ENCODE data around the gene LPAR5. TPM values are rescaled to one million over a fixed set of nuclear protein-coding genes. Genes with fewer than 3 reads are reported as not detected.

Gene LPAR5
- total and polyA plus RNA-seq, 2 experiments from 2014 or later = 0.60 to 2.0 TPM

DNA sequence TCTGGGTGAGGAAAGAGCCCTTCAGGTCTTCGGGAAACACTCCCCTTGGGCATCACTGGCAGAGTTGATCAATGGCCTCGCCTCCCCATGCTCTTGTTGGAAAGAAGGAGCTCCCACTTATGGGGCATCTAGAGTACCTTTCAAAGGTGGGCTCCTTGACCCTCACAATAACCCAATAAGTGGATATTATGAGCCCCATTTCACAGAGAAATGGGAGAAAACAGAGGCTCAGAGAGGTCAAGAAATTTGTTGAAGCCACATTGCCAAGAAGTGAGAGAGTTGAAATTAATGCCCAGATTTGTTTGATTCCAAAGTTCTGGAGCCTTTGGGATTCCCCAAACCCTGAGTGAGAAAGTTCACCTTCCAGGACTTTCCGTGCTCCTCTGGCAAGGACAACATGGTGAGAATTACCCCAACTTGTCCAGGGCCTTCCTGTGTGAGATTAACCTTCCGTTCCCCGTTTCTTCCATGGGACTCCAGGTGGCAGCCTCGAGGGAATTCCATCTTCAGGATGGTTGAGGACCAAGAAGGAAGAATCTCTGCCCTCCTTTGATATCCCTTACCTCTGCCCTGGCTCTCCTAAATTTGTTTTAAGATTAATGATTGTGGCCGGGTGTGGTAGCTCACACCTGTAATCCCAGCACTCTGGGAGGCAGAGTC, 21.1 kb downstream of the LPAR5 start:
- Histone ChIP-seq H3K9me3 (ENCODE audit: low read depth) (no peaks in the 10 kb centered on the region), H3K4me2 (peak overlapping the region; percentile 41), H3K27me3 (no peaks in the 10 kb centered on the region), H4K20me1 (ENCODE audit: insufficient read depth, poor library complexity, severe bottlenecking) (no peaks in the 10 kb centered on the region), H2AFZ (peak overlapping the region; percentile 31), H3K9me2 (replicated peaks; ENCODE audit: insufficient read depth) (no peaks in the 10 kb centered on the region), H3K36me3 (replicated peaks; ENCODE audit: insufficient read depth, low read depth) (no peaks in the 10 kb centered on the region), H3K4me1 (ENCODE audit: insufficient read depth) (peaks cover 28% of the 10 kb centered on the region), H3K4me3 (no peak overlapping the region), H3K79me2 (no peaks in the 10 kb centered on the region), H3K27ac (peak overlapping the region; percentile 97)
- DNase-seq (ENCODE audit: low spot score) = peak; percentile 46
- TF ChIP-seq EZH2 (IDR thresholded peaks at IDR 0.05; ENCODE audit: borderline replicate concordance) = no peak
- no peak for TF ChIP-seq EZH2phosphoT487 (IDR thresholded peaks at IDR 0.05; ENCODE audit: low read depth, severe bottlenecking, unreplicated experiment)
- TF ChIP-seq, protein P1, sequence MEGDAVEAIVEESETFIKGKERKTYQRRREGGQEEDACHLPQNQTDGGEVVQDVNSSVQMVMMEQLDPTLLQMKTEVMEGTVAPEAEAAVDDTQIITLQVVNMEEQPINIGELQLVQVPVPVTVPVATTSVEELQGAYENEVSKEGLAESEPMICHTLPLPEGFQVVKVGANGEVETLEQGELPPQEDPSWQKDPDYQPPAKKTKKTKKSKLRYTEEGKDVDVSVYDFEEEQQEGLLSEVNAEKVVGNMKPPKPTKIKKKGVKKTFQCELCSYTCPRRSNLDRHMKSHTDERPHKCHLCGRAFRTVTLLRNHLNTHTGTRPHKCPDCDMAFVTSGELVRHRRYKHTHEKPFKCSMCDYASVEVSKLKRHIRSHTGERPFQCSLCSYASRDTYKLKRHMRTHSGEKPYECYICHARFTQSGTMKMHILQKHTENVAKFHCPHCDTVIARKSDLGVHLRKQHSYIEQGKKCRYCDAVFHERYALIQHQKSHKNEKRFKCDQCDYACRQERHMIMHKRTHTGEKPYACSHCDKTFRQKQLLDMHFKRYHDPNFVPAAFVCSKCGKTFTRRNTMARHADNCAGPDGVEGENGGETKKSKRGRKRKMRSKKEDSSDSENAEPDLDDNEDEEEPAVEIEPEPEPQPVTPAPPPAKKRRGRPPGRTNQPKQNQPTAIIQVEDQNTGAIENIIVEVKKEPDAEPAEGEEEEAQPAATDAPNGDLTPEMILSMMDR (IDR thresholded peaks at IDR 0.05; ENCODE audit: poor library complexity) = no peak
- WGBS (ENCODE audit: low lambda C conversion rate, missing lambda C conversion rate) = 64% methylated on average over 7 of the region's 7 CpGs

DNA sequence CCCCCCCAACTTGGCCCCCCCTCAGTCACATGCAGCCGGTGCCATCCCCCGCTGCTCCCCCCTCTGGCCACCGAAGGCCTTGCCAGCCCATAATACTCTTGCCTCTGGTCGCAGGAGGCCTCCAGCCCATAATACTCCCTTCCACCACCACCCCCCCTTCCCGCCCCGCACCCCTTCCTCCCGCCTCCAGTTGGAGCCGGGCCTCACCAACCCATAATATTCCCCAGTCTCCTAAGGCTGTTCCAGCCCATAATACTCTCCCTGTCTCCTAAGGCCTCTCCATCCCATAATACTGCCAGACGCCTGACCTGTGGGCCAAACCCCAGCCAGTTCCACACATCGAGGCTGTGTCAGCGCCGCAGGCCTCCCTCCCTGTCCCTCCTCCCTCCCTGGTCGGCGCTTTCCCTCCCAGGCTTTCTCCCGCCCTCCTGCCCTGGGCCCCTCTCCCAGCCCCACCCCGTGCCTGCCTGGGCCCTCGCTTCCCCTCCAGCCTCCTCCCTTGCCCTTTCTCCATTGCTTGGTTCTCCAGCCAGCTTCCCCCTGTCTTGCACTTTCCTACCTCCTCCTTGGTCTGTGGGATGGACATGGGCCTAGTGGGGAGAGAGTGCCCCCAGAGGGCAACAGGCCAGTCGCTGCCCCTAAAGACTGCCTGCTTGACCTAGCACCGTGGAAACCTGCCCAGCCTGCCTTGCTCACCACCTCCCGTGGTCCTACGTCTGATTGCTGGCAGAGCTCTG, 21.8 kb downstream of the LPAR5 start:
- Histone ChIP-seq H3K27ac (peak overlapping the region; percentile 99), H3K79me2 (no peaks in the 10 kb centered on the region), H3K9me2 (replicated peaks; ENCODE audit: insufficient read depth) (no peaks in the 10 kb centered on the region), H3K36me3 (replicated peaks; ENCODE audit: insufficient read depth, low read depth) (no peaks in the 10 kb centered on the region), H4K20me1 (ENCODE audit: insufficient read depth, poor library complexity, severe bottlenecking) (no peaks in the 10 kb centered on the region), H2AFZ (peak overlapping the region; percentile 31), H3K4me3 (no peak overlapping the region), H3K9me3 (ENCODE audit: low read depth) (no peaks in the 10 kb centered on the region), H3K4me2 (peak overlapping the region; percentile 41), H3K27me3 (no peaks in the 10 kb centered on the region), H3K4me1 (ENCODE audit: insufficient read depth) (peaks cover 28% of the 10 kb centered on the region)
- TF ChIP-seq EZH2phosphoT487 (IDR thresholded peaks at IDR 0.05; ENCODE audit: low read depth, severe bottlenecking, unreplicated experiment) = no peak
- TF ChIP-seq, protein P1 (IDR thresholded peaks at IDR 0.05; ENCODE audit: poor library complexity) = peak; percentile 16
- no peak for TF ChIP-seq EZH2 (IDR thresholded peaks at IDR 0.05; ENCODE audit: borderline replicate concordance)
- peak; percentile 98 for DNase-seq (ENCODE audit: low spot score)
- WGBS (ENCODE audit: low lambda C conversion rate, missing lambda C conversion rate) = 8% methylated on average over 12 of the region's 21 CpGs

DNA sequence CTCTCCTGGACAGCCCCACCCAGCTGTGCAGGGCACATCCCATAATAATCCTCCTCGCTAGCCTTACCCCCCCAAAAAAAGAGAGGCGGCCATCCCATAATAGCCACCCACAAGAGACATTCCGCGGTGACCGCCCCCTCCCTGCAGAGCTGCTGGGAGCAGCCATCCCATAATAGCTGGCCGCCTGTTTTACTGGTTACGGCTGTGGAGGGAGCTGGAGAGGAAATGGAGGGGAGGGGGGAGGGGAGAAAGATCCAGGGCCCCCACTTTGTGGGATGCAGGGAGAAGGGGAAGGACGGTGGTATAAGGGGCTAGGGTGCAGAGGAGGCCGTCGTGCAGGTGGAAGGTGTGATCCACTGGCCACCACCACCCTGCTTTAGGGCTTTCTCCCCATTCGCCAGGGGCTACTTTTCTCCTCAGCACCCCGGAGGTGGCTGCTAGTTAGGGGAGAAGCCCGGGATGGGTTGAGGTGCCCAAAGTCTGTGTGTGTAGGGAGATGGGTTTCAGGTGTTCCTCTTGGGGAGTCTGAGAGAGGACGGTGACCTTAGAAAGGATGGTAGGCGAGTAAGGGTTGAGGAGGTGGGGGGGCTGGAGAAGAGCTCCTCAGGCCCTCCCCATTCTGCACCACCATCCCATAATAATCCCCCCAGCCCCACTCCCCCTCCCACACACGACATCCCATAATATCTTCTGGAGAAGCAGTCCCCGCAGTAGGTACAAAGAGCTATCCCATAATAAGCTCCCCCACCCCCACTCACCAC, 22.6 kb downstream of the LPAR5 start:
- peak overlapping the region; percentile 99 for H3K27ac ChIP-seq
- TF ChIP-seq EZH2phosphoT487 (IDR thresholded peaks at IDR 0.05; ENCODE audit: low read depth, severe bottlenecking, unreplicated experiment) = no peak
- TF ChIP-seq EZH2 (IDR thresholded peaks at IDR 0.05; ENCODE audit: borderline replicate concordance) = no peak
- TF ChIP-seq, protein P1 (IDR thresholded peaks at IDR 0.05; ENCODE audit: poor library complexity) = no peak
- H3K4me1 ChIP-seq (ENCODE audit: insufficient read depth) = peaks cover 28% of the 10 kb centered on the region
- H2AFZ ChIP-seq = peak overlapping the region; percentile 35
- no peaks in the 10 kb centered on the region for H4K20me1 ChIP-seq (ENCODE audit: insufficient read depth, poor library complexity, severe bottlenecking)
- H3K27me3 ChIP-seq = no peaks in the 10 kb centered on the region
- H3K4me2 ChIP-seq = peak overlapping the region; percentile 75
- H3K36me3 ChIP-seq (replicated peaks; ENCODE audit: insufficient read depth, low read depth) = no peaks in the 10 kb centered on the region
- H3K9me2 ChIP-seq (replicated peaks; ENCODE audit: insufficient read depth) = no peaks in the 10 kb centered on the region
- no peaks in the 10 kb centered on the region for H3K9me3 ChIP-seq (ENCODE audit: low read depth)
- no peaks in the 10 kb centered on the region for H3K79me2 ChIP-seq
- DNase-seq (ENCODE audit: low spot score) = peak; percentile 83
- no peak overlapping the region for H3K4me3 ChIP-seq
- WGBS (ENCODE audit: low lambda C conversion rate, missing lambda C conversion rate) = 18% methylated on average over 11 of the region's 17 CpGs
